HG03066 (cell line): Measurements from ENCODE around the gene AGTPBP1.
"Not testable (repeated sequence)": the region's sequence is repeated elsewhere in the genome, so short reads cannot be mapped to it uniquely, and the experiment has no call there.

Experiments used
- ATAC-seq: cut with Tn5 transposase; IDR thresholded peaks from one replicate; pipeline ENCODE4 v1.9.1; 2021; ENCODE audit warnings: low read depth; ENCODE audit not compliant: unreplicated experiment

Gene AGTPBP1

GRCh38 chr9:85741875-85742596, at the start of gene AGTPBP1:
TSS of gene AGTPBP1 (minus strand) at chr9:85741954. CDS start at chr9:85712533, 29,421 bp downstream.
- peak; percentile 79 for ATAC-seq

GRCh38 chr9:85786116-85786515, 44.4 kb upstream of the AGTPBP1 start:
- ATAC-seq, result not testable (repeated sequence)

- not testable (repeated sequence) for ATAC-seq
These were observed 32.1 kb upstream of the AGTPBP1 start for GRCh38 chr9:85773844-85774243.

GRCh38 chr9:85761802-85762201, 20.0 kb upstream of the AGTPBP1 start:
- ATAC-seq, result not testable (repeated sequence)

- not testable (repeated sequence) for ATAC-seq
These were observed 16.0 kb upstream of the AGTPBP1 start for GRCh38 chr9:85757716-85758115.

- not testable (repeated sequence) for ATAC-seq
These were observed 14.5 kb upstream of the AGTPBP1 start for GRCh38 chr9:85756216-85756615.

GRCh38 chr9:85746309-85746708, 4.6 kb upstream of the AGTPBP1 start:
- no peak for ATAC-seq

- no peak for ATAC-seq
These were observed 3.4 kb upstream of the AGTPBP1 start for GRCh38 chr9:85745203-85745602.

GRCh38 chr9:85744480-85744879, 2.7 kb upstream of the AGTPBP1 start:
- no peak for ATAC-seq

GRCh38 chr9:85743275-85744128, 1.7 kb upstream of the AGTPBP1 start:
- no peak for ATAC-seq

- ATAC-seq, result no peak
These were observed 813 bp upstream of the AGTPBP1 start for GRCh38 chr9:85742597-85742936.

GRCh38 chr9:85741095-85741874, 469 bp downstream of the AGTPBP1 start:
- ATAC-seq, result peak; percentile 41

- ATAC-seq, result no peak
These were observed 1.0 kb downstream of the AGTPBP1 start for GRCh38 chr9:85740787-85741094.

GRCh38 chr9:85738509-85738908, 3.2 kb downstream of the AGTPBP1 start:
- ATAC-seq, result no peak

GRCh38 chr9:85737671-85738070, 4.1 kb downstream of the AGTPBP1 start:
- ATAC-seq, result no peak

- ATAC-seq, result no peak
These were observed 10.7 kb downstream of the AGTPBP1 start for GRCh38 chr9:85730916-85731630.

GRCh38 chr9:85729882-85730281, 11.9 kb downstream of the AGTPBP1 start:
- ATAC-seq, result no peak

- ATAC-seq, result no peak
These were observed 14.3 kb downstream of the AGTPBP1 start for GRCh38 chr9:85727500-85727899.

- ATAC-seq, result no peak
These were observed 15.0 kb downstream of the AGTPBP1 start for GRCh38 chr9:85726737-85727136.

GRCh38 chr9:85723215-85723614, 18.5 kb downstream of the AGTPBP1 start:
- no peak for ATAC-seq

- ATAC-seq, result not testable (repeated sequence)
These were observed 22.3 kb downstream of the AGTPBP1 start for GRCh38 chr9:85719411-85719810.
